Spinal cord (tissue), 10 donors: ENCODE results near the gene ZFY. TPM values are rescaled to one million over a fixed set of nuclear protein-coding genes. Genes with fewer than 3 reads are reported as not detected.

Experiments
- DNase-seq, 6 donors: peaks; one replicate each; pipeline versions ENCODE4 v3.0.0 to v3.0.0-alpha.2; 2013 to 2015; ENCODE audit warnings: low spot score in 6 of 6, low read depth in 4 of 6
- H3K27ac ChIP-seq: one replicate; pipeline ENCODE4 v1.5.1; 2013; ENCODE audit warnings: low read depth, low read length, control low read depth
- H3K27me3 ChIP-seq: one replicate; pipeline ENCODE4 v1.6.1; 2013; ENCODE audit warnings: low read length; ENCODE audit not compliant: control insufficient read depth, insufficient read depth
- H3K36me3 ChIP-seq: one replicate; pipeline ENCODE4 v1.6.1; 2013; ENCODE audit warnings: low read length; ENCODE audit not compliant: control insufficient read depth, insufficient read depth
- H3K4me1 ChIP-seq: one replicate; pipeline ENCODE4 v1.6.1; 2013; ENCODE audit warnings: low read length; ENCODE audit not compliant: control insufficient read depth, insufficient read depth
- H3K4me3 ChIP-seq: one replicate; pipeline ENCODE4 v1.5.1; 2013; ENCODE audit warnings: low read depth, low read length, control low read depth
- H3K9me3 ChIP-seq: one replicate; pipeline ENCODE4 v1.6.1; 2013; ENCODE audit warnings: low read length; ENCODE audit not compliant: control insufficient read depth, insufficient read depth
- WGBS: methylation state at CpG from one replicate; pipeline ENCODE4 v1.1.5; 2013; ENCODE audit warnings: missing lambda C conversion rate; ENCODE audit not compliant: insufficient coverage; 5-methylcytosine and 5-hydroxymethylcytosine counted together
- long read RNA-seq, 4 donors: transcript quantifications; one replicate each; lab custom pipeline, GENCODE V29; 2026
- polyA plus RNA-seq, 2 donors: library from polyadenylated mRNA; unstranded; fragments of 120-200 nt; gene quantifications; one replicate each; pipeline ENCODE4 v1.2.1, GENCODE V29; 2013; ENCODE audit not compliant: insufficient read length in 2 of 2
- total RNA-seq, 2 donors: library from RNA; depleted of rRNA in 1 of 2; stranded (reverse); fragments of 120-200 nt in 1 of 2; fragments of >200 nt in 1 of 2; gene quantifications; one replicate each; pipeline versions ENCODE4 v1.2.3 to v1.2.4, GENCODE V29; 2013 to 2014
- donor health status: healthy.

ZFY gene
- total RNA-seq, result not detected
- polyA plus RNA-seq, result 10 to 100 TPM; 10.0 to 10.9 TPM
- long read RNA-seq, donor 1, full-length matches to known transcripts, result 1 of 1 reads
- long read RNA-seq, donor 1, partial matches to known transcripts, result 0 of 1 reads
- long read RNA-seq, donor 1, other reads (novel, unspliced or antisense), result 0 of 1 reads
- long read RNA-seq, donor 2, result 0 reads
- long read RNA-seq, donor 3, result 0 reads
- long read RNA-seq, donor 4, result 0 reads

DNA sequence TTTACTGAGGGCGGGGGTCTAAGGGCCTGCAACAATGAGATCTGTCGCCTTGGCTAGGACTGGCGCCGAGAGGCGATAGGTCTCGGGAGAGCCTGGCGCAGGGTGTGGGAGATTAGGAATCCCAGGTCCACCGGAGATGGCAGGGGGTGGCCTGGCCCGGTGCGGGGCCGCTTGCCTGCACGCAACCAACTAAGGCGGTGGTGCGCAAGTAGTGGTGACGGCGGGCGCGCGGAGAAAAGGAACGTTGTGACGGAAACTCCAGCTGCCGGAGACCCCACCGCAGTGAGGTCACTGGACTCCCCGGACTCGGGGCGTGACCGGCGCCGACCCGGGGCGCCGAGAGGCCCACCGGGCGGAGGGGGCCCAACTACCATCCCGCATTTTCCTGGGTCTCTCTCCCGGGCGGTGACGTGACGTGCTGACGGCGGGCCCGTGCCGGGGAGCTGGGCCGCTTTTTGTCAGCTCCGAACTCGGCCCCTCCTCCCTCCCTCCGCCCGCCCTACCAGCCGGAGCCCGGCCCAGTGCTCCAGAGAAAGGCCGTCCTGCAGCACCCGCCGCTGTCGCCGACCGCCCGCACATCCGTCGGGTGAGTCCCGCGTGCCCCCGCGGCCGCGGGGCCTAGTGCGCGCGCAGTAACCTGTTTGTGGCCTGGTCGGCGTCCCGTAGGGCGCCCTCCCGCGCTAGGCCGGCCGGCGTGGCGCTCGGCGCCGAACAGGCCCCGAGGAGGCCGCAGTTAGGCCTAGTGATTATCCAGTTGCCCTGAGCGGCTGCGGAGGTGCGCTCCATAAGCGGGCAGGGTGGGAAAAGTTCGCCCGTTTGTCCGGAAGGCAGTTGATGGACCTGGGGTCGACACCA, at the start of gene ZFY:
ZFY (plus strand) TSS at position 521 of the 855 bp plus-strand sequence. CDS start 18,556 bp downstream, outside the sequence.
- Histone ChIP-seq H3K9me3 (no peaks in the 10 kb centered on the region), H3K4me1 (no peaks in the 10 kb centered on the region), H3K36me3 (no peaks in the 10 kb centered on the region), H3K27me3 (no peaks in the 10 kb centered on the region), H3K27ac (no peak within 1 kb of the TSS), H3K4me3 (no peak within 1 kb of the TSS)
- WGBS, result no CpG with 5 or more reads among the region's 91 CpGs
- peak in 1 of 6 donors; percentile 75 for DNase-seq

- no peak overlapping the region for H3K27ac ChIP-seq
- H3K4me3 ChIP-seq, result no peak overlapping the region
- no peaks in the 10 kb centered on the region for H3K4me1 ChIP-seq
- DNase-seq, result peak in 1 of 6 donors; percentile 1
- H3K9me3 ChIP-seq, result no peaks in the 10 kb centered on the region
- H3K27me3 ChIP-seq, result no peaks in the 10 kb centered on the region
- WGBS, result no CpG with 5 or more reads among the region's 3 CpGs
- no peaks in the 10 kb centered on the region for H3K36me3 ChIP-seq
Measured at GRCh38 chrY:2885880-2886279, 49.3 kb upstream of the ZFY start.

GRCh38 chrY:2887386-2887785, 47.8 kb upstream of the ZFY start:
- DNase-seq, result no peak
- Histone ChIP-seq H3K4me1 (no peaks in the 10 kb centered on the region), H3K36me3 (no peaks in the 10 kb centered on the region), H3K4me3 (no peak overlapping the region), H3K27ac (no peak overlapping the region), H3K27me3 (no peaks in the 10 kb centered on the region), H3K9me3 (no peaks in the 10 kb centered on the region)
- no CpG with 5 or more reads among the region's 5 CpGs for WGBS

DNA sequence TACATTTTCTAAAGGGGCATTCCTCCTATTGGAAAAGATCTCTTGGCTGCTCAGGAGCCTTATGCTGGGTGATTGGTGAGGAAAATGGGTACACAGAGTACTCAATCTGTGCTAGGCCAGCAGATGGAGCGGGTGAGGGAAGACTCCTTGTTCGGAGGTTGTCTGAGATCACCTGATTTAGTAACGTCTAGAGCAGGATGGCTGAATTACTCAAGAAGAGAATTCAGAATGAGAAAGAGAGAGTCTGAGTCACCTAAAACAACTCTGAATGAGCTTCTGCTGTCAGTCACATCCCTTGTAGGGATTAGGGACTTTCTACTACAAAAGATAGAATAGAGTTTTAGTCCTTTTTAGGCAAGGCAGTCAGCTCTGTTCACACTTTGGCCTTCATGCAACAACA, 47.2 kb upstream of the ZFY start:
- Histone ChIP-seq H3K4me1 (no peaks in the 10 kb centered on the region), H3K4me3 (no peak overlapping the region), H3K27me3 (no peaks in the 10 kb centered on the region), H3K36me3 (no peaks in the 10 kb centered on the region), H3K27ac (no peak overlapping the region), H3K9me3 (no peaks in the 10 kb centered on the region)
- no peak for DNase-seq
- no CpG with 5 or more reads among the region's 3 CpGs for WGBS

DNA sequence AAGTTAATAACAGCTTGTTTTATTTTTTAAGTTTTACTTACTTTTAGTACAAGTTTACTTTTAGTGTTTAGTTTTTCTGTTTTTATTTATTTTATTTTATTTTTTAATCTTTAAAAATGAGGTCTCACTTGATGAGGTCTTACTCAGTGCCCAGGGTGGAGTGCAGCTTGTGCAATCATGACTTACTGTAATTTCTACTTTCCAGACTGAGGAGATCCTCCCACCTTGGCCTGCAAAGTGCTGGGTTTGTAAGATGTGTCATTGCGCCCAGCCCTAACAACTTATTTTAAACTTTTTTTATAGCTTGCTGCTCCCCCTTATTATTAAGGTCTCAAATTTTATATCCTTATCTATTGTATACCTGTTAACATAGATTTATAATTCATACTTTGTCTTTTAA, 41.7 kb upstream of the ZFY start:
- H3K9me3 ChIP-seq, result no peaks in the 10 kb centered on the region
- no peak overlapping the region for H3K4me3 ChIP-seq
- no peaks in the 10 kb centered on the region for H3K4me1 ChIP-seq
- no peaks in the 10 kb centered on the region for H3K27me3 ChIP-seq
- H3K36me3 ChIP-seq, result no peaks in the 10 kb centered on the region
- no CpG with 5 or more reads among the region's 1 CpG for WGBS
- DNase-seq, result no peak
- no peak overlapping the region for H3K27ac ChIP-seq

DNA sequence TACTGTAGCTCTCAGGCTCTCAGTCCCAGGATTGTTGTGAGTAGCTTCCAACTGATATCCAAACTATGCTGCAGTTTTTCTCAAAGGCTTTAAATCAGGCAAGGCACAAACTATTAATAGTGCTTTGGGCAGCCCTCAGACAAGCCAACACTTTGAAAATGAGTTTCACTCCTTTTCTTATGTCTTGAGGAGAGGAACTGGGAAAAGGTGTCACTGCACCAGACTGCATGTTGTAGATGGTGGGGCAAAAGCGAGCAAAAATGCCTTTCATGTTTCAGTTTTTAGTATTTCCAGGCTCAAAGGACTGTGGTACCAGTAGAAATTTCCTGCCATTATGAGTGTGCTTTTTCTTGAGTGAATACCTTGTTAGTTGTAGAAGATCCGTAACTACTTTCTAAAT, 39.1 kb upstream of the ZFY start:
- Histone ChIP-seq H3K4me3 (no peak overlapping the region), H3K27ac (no peak overlapping the region), H3K36me3 (no peaks in the 10 kb centered on the region), H3K4me1 (no peaks in the 10 kb centered on the region), H3K9me3 (no peaks in the 10 kb centered on the region), H3K27me3 (no peaks in the 10 kb centered on the region)
- no CpG with 5 or more reads among the region's 2 CpGs for WGBS
- no peak for DNase-seq

GRCh38 chrY:2907356-2907755, 27.8 kb upstream of the ZFY start:
- H3K9me3 ChIP-seq, result no peaks in the 10 kb centered on the region
- no peak for DNase-seq
- no peak overlapping the region for H3K27ac ChIP-seq

GRCh38 chrY:2913066-2913815, 21.9 kb upstream of the ZFY start:
- Histone ChIP-seq H3K9me3 (no peaks in the 10 kb centered on the region), H3K36me3 (no peaks in the 10 kb centered on the region), H3K27ac (no peak overlapping the region), H3K4me3 (no peak overlapping the region), H3K27me3 (no peaks in the 10 kb centered on the region), H3K4me1 (no peaks in the 10 kb centered on the region)
- DNase-seq, result peak in 1 of 6 donors; percentile 16

More at GRCh38 chrY:2907356-2907755, 27.8 kb upstream of the ZFY start:
- no peak overlapping the region for H3K4me3 ChIP-seq
- H3K27me3 ChIP-seq, result no peaks in the 10 kb centered on the region
- no peaks in the 10 kb centered on the region for H3K36me3 ChIP-seq
- H3K4me1 ChIP-seq, result no peaks in the 10 kb centered on the region
- no CpG with 5 or more reads among the region's 1 CpG for WGBS

- no CpG with 5 or more reads among the region's 10 CpGs for WGBS
- DNase-seq, result peak in 1 of 6 donors; percentile 45
- no peak overlapping the region for H3K27ac ChIP-seq
Measured at GRCh38 chrY:2934078-2934477, 1.1 kb upstream of the ZFY start.

More at GRCh38 chrY:2934078-2934477, 1.1 kb upstream of the ZFY start:
- no peak overlapping the region for H3K4me3 ChIP-seq
- H3K36me3 ChIP-seq, result no peaks in the 10 kb centered on the region
- H3K4me1 ChIP-seq, result no peaks in the 10 kb centered on the region
- no peaks in the 10 kb centered on the region for H3K9me3 ChIP-seq
- H3K27me3 ChIP-seq, result no peaks in the 10 kb centered on the region
